GM06990 (cell line): ENCODE results near the gene EIF1B.

Experiments
- DNase-seq: peaks from one replicate; pipeline ENCODE4 v3.0.0-alpha.2; 2011; ENCODE audit not compliant: insufficient read length; ENCODE audit errors: extremely low read depth
- H3K27me3 ChIP-seq: replicated peaks from 2 replicates; pipeline ENCODE4 v1.6.0; 2011; ENCODE audit warnings: low read length; ENCODE audit not compliant: control insufficient read depth, insufficient read depth
- H3K36me3 ChIP-seq: 2 replicates; pipeline ENCODE4 v1.5.1; 2011; ENCODE audit warnings: low read length; ENCODE audit not compliant: control insufficient read depth, insufficient read depth
- H3K4me3 ChIP-seq: replicated peaks from 2 replicates; pipeline ENCODE4 v1.5.1; 2011; ENCODE audit warnings: low read depth, mild to moderate bottlenecking, control low read depth, low read length
- CTCF ChIP-seq: IDR thresholded peaks from 2 replicates; pipeline ENCODE4 v1.5.1; 2011; ENCODE audit warnings: low read length, control low read depth, mild to moderate bottlenecking, inconsistent platforms; ENCODE audit not compliant: insufficient read depth, poor library complexity, severe bottlenecking

Gene EIF1B

GRCh38 chr3:40291471-40291870 lies 18.0 kb upstream of the EIF1B start:
- no peaks in the 10 kb centered on the region for H3K36me3 ChIP-seq
- no peak for TF ChIP-seq CTCF
- no peak overlapping the region for H3K4me3 ChIP-seq
- H3K27me3 ChIP-seq = no peaks in the 10 kb centered on the region; the same call in 1 of the 2 replicates
- no peak for DNase-seq

- TF ChIP-seq CTCF = no peak
- H3K4me3 ChIP-seq = no peak overlapping the region
- DNase-seq = no peak
Measured at GRCh38 chr3:40292637-40293349, 16.7 kb upstream of the EIF1B start.

GRCh38 chr3:40294434-40294833 lies 15.1 kb upstream of the EIF1B start:
- Histone ChIP-seq H3K4me3 (no peak overlapping the region), H3K36me3 (no peaks in the 10 kb centered on the region), H3K27me3 (no peaks in the 10 kb centered on the region)
- no peak for DNase-seq
- TF ChIP-seq CTCF = no peak

More at GRCh38 chr3:40292637-40293349, 16.7 kb upstream of the EIF1B start:
- no peaks in the 10 kb centered on the region for H3K27me3 ChIP-seq
- no peaks in the 10 kb centered on the region for H3K36me3 ChIP-seq

- no peak for TF ChIP-seq CTCF
- Histone ChIP-seq H3K36me3 (no peaks in the 10 kb centered on the region), H3K4me3 (no peak overlapping the region), H3K27me3 (no peaks in the 10 kb centered on the region)
- DNase-seq = no peak
Measured at GRCh38 chr3:40298075-40298474, 11.4 kb upstream of the EIF1B start.

- H3K4me3 ChIP-seq = no peak overlapping the region
- no peaks in the 10 kb centered on the region for H3K27me3 ChIP-seq
- no peak for TF ChIP-seq CTCF
- DNase-seq = no peak
- no peaks in the 10 kb centered on the region for H3K36me3 ChIP-seq
Measured at GRCh38 chr3:40299130-40299720, 10.3 kb upstream of the EIF1B start.
